Measurements from ENCODE around the gene MRGPRD. TPM values are rescaled to one million over a fixed set of nuclear protein-coding genes. Genes with fewer than 3 reads are reported as not detected.

Gene MRGPRD
- total and polyA plus RNA-seq, 2 of the 8 experiments (the other 6 are each of a cell fraction or from before 2014, with no cell fraction given), result not detected

GRCh38 chr11:68996376-68997123 is 15.8 kb upstream of the MRGPRD start (continued):
- TF ChIP-seq RAD21 (IDR thresholded peaks at IDR 0.05 in 1 of 2, conservative IDR thresholded peaks at IDR 0.05 in 1 of 2; ENCODE audit: low read depth in 2 of 2, low read length in 2 of 2), result no peak
- TF ChIP-seq SIRT6 (IDR thresholded peaks at IDR 0.05; ENCODE audit: low read length), result no peak
- no peak for TF ChIP-seq SIX5 (IDR thresholded peaks at IDR 0.05; ENCODE audit: low read depth, low read length)
- no peak for TF ChIP-seq JUN (IDR thresholded peaks at IDR 0.05; ENCODE audit: low read depth, low read length)
- no peak for TF ChIP-seq HDAC6 (IDR thresholded peaks at IDR 0.05; ENCODE audit: low read depth, low read length)
- no peak for TF ChIP-seq BCL11A (IDR thresholded peaks at IDR 0.05; ENCODE audit: low read depth in 2 of 2, low read length in 2 of 2)
- no peak for TF ChIP-seq POU5F1 (IDR thresholded peaks at IDR 0.05; ENCODE audit: low read depth, low read length)
- no peak for TF ChIP-seq BRCA1 (IDR thresholded peaks at IDR 0.05; ENCODE audit: low read depth, low read length)
- TF ChIP-seq EZH2 (IDR thresholded peaks at IDR 0.05; ENCODE audit: low read depth, low read length, severe bottlenecking), result no peak
- no peak for TF ChIP-seq RXRA (IDR thresholded peaks at IDR 0.05; ENCODE audit: insufficient read depth, low read depth, low read length)

Data from H1 (cell line).